Loucy (cell line): ENCODE results near the gene BTN2A1.

Source experiments
- EZH2phosphoT487 ChIP-seq: fragments of 200-600 bp; IDR thresholded peaks from 2 replicates; pipeline ENCODE4 v1.6.1; 2018; ENCODE audit warnings: antibody characterized with exemption, mild to moderate bottlenecking, moderate library complexity, borderline replicate concordance
- TF ChIP-seq, protein P1 (sequence below): fragments of 200-600 bp; sonication (generic); conservative IDR thresholded peaks from 2 replicates; pipeline ENCODE4 v1.5.1; 2014; ENCODE audit warnings: mild to moderate bottlenecking, antibody characterized with exemption, low read length

DNA sequence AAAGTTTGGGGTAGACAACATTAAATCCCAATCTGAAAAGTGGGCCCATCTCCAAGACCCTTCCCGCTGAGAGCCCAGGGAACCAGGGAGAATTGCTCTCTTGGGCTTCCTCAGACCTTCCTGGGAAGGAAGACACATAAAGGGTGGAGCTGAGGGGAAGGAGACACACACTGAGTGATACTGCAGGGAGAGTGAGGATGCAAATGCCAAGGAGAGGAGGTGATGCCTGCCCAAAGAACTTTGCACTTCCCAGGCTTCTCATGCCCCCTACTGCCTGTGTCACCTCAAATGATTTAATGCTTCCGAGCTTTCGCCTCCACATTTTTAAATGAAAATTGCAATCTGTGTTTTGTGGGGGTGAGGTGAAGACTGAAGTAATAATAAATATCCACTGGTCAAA, 7.5 kb upstream of the BTN2A1 start:
- TF ChIP-seq, protein P1, sequence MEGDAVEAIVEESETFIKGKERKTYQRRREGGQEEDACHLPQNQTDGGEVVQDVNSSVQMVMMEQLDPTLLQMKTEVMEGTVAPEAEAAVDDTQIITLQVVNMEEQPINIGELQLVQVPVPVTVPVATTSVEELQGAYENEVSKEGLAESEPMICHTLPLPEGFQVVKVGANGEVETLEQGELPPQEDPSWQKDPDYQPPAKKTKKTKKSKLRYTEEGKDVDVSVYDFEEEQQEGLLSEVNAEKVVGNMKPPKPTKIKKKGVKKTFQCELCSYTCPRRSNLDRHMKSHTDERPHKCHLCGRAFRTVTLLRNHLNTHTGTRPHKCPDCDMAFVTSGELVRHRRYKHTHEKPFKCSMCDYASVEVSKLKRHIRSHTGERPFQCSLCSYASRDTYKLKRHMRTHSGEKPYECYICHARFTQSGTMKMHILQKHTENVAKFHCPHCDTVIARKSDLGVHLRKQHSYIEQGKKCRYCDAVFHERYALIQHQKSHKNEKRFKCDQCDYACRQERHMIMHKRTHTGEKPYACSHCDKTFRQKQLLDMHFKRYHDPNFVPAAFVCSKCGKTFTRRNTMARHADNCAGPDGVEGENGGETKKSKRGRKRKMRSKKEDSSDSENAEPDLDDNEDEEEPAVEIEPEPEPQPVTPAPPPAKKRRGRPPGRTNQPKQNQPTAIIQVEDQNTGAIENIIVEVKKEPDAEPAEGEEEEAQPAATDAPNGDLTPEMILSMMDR, result no peak
- no peak for TF ChIP-seq EZH2phosphoT487
